Esophagus squamous epithelium (tissue), 5 donors: ENCODE results near the gene SLC9A2. TPM values are rescaled to one million over a fixed set of nuclear protein-coding genes. Genes with fewer than 3 reads are reported as not detected.

Source experiments
- DNase-seq: peaks from one replicate; lab custom pipeline; 2025; lab: John Stamatoyannopoulos, UW
- H3K27ac ChIP-seq, 4 donors: fragments of 200-600 bp; sonication (generic); one replicate each; pipeline ENCODE4 v1.5.1; 2016 to 2019; ENCODE audit warnings: mild to moderate bottlenecking in 1 of 4
- H3K27me3 ChIP-seq, 4 donors: fragments of 200-600 bp; sonication (generic); 1 replicate in 3 of 4; 2 replicates in 1 of 4; pipeline versions ENCODE4 v1.5.1 to v1.6.0; 2017 to 2021; ENCODE audit warnings: antibody characterized with exemption in 1 of 4
- H3K36me3 ChIP-seq, 3 donors: fragments of 200-600 bp; sonication (generic); one replicate each; pipeline ENCODE4 v1.5.1; 2016 to 2019
- H3K4me1 ChIP-seq, 3 donors: fragments of 200-600 bp; sonication (generic); one replicate each; pipeline ENCODE4 v1.5.1; 2017 to 2019
- H3K4me3 ChIP-seq, 4 donors: fragments of 200-600 bp; sonication (generic); 1 replicate in 3 of 4; 2 replicates in 1 of 4; pipeline ENCODE4 v1.5.1; 2016 to 2019; ENCODE audit warnings: mild to moderate bottlenecking in 2 of 4, moderate library complexity in 1 of 4
- H3K9me3 ChIP-seq, 3 donors: fragments of 200-600 bp; sonication (generic); one replicate each; pipeline ENCODE4 v1.5.1; 2016 to 2019
- POLR2A ChIP-seq, 4 donors: fragments of 450-650 bp; IDR thresholded peaks; one replicate each; pipeline ENCODE4 v1.6.1; 2017; ENCODE audit warnings: antibody characterized with exemption in 4 of 4, mild to moderate bottlenecking in 4 of 4, moderate library complexity in 3 of 4
- WGBS, 2 donors: methylation state at CpG; one replicate each; pipeline ENCODE4 v1.1.5; 2018; 5-methylcytosine and 5-hydroxymethylcytosine counted together
- intact Hi-C: fragments of 100-400 bp; cut with DNase I; formaldehyde crosslinking; loops from one replicate; pipeline ENCODE4 v1.15.0; 2022
- total RNA-seq, 4 donors: library from RNA; depleted of rRNA; stranded (reverse); fragments of >200 nt; gene quantifications; one replicate each; pipeline ENCODE4 v1.1.0, GENCODE V29; 2016
- TF ChIP-seq, protein P1 (sequence below), 6 experiments: fragments of 450-650 bp in 4 of 6; fragments of 200-600 bp in 2 of 6; sonication (generic) in 2 of 6; IDR thresholded peaks; one replicate each; pipeline ENCODE4 v1.5.1; 2016 to 2019; ENCODE audit warnings: antibody characterized with exemption in 6 of 6, mild to moderate bottlenecking in 4 of 6, moderate library complexity in 4 of 6
- donor health status: DM: yes; HTN: yes; CAD: no.

The SLC9A2 gene
- total RNA-seq, 4 donors from 2014 or later: 0.47 TPM; not detected in 3

DNA sequence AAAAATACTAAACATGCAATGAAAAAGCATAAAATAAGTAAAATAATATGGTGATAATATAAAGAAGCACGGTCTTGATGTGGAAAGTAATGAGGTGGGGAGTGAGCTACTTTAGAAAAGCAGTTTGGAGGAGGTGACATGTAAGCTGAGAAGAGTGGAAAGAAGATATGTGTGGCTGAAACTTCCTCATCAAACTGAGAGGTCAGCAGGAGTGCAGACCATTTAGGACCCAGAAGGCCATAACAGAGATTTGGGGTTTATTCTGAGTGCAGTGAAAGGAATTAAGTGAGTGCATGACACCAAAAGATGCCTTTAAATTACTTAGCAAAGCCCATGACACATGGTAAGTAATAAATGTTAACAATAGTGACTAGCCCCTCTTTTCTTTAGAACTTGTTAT, 118.1 kb downstream of the SLC9A2 start:
- WGBS, 2 donors: 67 to 81% methylated on average over 1 of the region's 1 CpG

DNA sequence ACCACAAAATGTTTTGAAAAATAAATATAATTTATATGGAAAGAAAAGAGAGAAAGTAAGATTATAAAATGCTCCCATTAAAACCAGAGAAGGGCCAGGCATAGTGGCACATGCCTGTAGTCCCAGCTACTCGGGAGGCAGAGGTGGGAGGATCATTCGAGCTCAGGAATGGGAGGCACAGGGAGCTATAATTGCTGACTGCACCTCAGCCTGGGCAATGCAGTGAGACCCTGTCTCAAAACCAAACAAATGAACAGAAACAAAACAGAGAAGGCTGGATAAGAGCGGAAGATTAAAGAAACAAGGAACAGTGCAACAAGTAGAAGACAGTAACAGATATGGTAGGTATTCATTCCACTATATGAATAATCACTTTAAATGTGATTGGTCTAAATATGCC, 123.9 kb downstream of the SLC9A2 start:
- Histone ChIP-seq H3K27me3 (no peaks in the 10 kb centered on the region), H3K4me1 (no peaks in the 10 kb centered on the region), H3K36me3 (no peaks in the 10 kb centered on the region), H3K9me3 (no peaks in the 10 kb centered on the region), H3K4me3 (no peak overlapping the region), H3K27ac (no peak overlapping the region)
- TF ChIP-seq, protein P1, sequence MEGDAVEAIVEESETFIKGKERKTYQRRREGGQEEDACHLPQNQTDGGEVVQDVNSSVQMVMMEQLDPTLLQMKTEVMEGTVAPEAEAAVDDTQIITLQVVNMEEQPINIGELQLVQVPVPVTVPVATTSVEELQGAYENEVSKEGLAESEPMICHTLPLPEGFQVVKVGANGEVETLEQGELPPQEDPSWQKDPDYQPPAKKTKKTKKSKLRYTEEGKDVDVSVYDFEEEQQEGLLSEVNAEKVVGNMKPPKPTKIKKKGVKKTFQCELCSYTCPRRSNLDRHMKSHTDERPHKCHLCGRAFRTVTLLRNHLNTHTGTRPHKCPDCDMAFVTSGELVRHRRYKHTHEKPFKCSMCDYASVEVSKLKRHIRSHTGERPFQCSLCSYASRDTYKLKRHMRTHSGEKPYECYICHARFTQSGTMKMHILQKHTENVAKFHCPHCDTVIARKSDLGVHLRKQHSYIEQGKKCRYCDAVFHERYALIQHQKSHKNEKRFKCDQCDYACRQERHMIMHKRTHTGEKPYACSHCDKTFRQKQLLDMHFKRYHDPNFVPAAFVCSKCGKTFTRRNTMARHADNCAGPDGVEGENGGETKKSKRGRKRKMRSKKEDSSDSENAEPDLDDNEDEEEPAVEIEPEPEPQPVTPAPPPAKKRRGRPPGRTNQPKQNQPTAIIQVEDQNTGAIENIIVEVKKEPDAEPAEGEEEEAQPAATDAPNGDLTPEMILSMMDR (IDR thresholded peaks at IDR 0.05): no peak
- no peak for TF ChIP-seq POLR2A (IDR thresholded peaks at IDR 0.05)
- DNase-seq: no peak
- 84 to 93% methylated on average over 3 of the region's 3 CpGs for WGBS, 2 donors
- intact Hi-C loops: no loop called here

More for the DNA sequence above, 118.1 kb downstream of the SLC9A2 start:
- Histone ChIP-seq H3K27ac (peak overlapping the region in 1 of 4 donors; percentile 89), H3K36me3 (no peaks in the 10 kb centered on the region), H3K4me3 (peak overlapping the region in 3 of 4 donors; percentile 85 to 99 (median 87)), H3K4me1 (peaks cover 0 to 27% (median 13%) of the 10 kb centered on the region in 3 donors), H3K27me3 (no peaks in the 10 kb centered on the region), H3K9me3 (no peaks in the 10 kb centered on the region)
- DNase-seq: no peak
- intact Hi-C loops: no loop called here
- TF ChIP-seq, protein P1 (IDR thresholded peaks at IDR 0.05): no peak
- TF ChIP-seq POLR2A (IDR thresholded peaks at IDR 0.05): no peak

DNA sequence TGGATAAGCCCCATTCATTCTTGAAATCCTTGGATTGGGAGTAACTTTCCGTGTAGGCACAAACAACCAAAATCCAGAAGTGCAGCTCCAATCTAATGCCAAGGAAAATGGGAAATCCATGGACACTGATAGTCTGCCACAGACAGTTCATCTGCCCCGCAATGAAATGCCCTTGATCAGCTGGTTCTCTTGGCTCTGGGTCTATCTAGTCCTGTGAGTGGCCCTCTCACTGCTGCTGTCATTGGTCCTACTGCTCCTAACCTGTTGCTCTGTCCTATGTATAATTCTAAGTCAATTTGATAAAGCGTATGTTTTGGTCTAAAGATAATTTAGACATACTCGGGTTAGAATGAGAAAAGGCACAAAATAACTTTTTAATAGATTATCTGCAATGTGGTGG, 128.8 kb downstream of the SLC9A2 start:
- Histone ChIP-seq H3K27ac (no peak overlapping the region), H3K36me3 (no peaks in the 10 kb centered on the region), H3K27me3 (no peaks in the 10 kb centered on the region), H3K4me1 (no peaks in the 10 kb centered on the region), H3K4me3 (no peak overlapping the region), H3K9me3 (no peaks in the 10 kb centered on the region)
- intact Hi-C loops: no loop called here
- 85 to 94% methylated on average over 4 of the region's 4 CpGs for WGBS, 2 donors
- TF ChIP-seq POLR2A (IDR thresholded peaks at IDR 0.05): no peak
- TF ChIP-seq, protein P1 (IDR thresholded peaks at IDR 0.05): no peak
- DNase-seq: no peak

DNA sequence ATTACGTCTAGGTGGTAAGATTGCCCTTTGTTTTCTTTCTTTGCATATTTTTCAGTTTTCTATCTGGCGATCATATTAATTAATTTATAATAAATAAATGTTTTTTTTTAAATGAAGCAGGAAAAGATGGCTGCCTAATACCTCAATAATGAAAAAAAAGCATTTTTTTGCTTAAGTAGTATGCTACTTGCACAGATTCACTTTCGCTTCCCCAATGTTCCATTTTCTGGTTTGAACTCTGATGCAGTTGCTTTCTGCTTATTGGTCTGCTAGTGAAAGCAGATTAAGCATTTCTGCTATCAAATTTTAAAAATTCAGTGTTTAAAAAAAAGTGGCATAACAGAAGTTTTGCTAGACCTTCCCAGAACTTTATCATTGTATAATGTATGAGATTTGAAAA, 130.6 kb downstream of the SLC9A2 start:
- Histone ChIP-seq H3K9me3 (no peaks in the 10 kb centered on the region), H3K4me1 (no peaks in the 10 kb centered on the region), H3K27me3 (no peaks in the 10 kb centered on the region), H3K27ac (no peak overlapping the region), H3K36me3 (no peaks in the 10 kb centered on the region), H3K4me3 (no peak overlapping the region)
- TF ChIP-seq POLR2A (IDR thresholded peaks at IDR 0.05): no peak
- TF ChIP-seq, protein P1 (IDR thresholded peaks at IDR 0.05): no peak
- intact Hi-C loops: loop anchor here (10.0 kb wide), 1 partner anchor 65 kb away; no protein-coding TSS in a partner anchor
- no peak for DNase-seq
- 79 to 81% methylated on average over 3 of the region's 3 CpGs for WGBS, 2 donors

DNA sequence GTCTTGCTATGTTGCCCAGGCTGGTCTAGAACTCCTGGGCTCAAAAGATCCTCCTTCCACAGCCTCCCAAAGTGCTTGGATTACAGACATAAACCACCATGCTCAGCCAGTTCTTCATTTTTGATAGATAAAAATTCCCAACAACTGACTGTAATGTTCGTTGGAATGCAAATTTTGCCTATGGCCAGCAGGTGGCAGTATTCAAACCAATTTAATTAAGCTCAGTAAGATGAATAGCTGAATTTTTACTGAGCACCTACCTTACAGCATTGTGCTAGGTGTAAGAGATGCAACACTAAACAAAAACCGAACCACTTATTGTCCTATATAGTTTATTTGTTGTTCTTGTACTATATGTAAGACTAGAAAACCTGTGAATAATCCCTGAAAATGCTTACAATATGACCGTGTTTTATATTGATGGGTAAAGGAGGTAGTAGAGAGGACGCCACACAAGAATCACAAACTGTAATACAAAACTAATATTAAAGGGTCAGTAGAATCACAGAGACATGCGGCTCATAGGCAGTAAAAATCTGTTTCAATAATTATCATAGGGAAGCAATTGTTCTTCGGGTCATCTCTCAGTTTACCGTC, 134.3 kb downstream of the SLC9A2 start:
- no peak for TF ChIP-seq POLR2A (IDR thresholded peaks at IDR 0.05)
- TF ChIP-seq, protein P1 (IDR thresholded peaks at IDR 0.05): peak; percentile 52 to 80 (median 70)
- intact Hi-C loops: loop anchor here (10.0 kb wide), 1 partner anchor 61 kb away; no protein-coding TSS in a partner anchor
- Histone ChIP-seq H3K36me3 (no peaks in the 10 kb centered on the region), H3K9me3 (no peaks in the 10 kb centered on the region), H3K27me3 (no peaks in the 10 kb centered on the region), H3K4me1 (no peaks in the 10 kb centered on the region), H3K4me3 (no peak overlapping the region), H3K27ac (no peak overlapping the region)
- 72 to 74% methylated on average over 7 of the region's 7 CpGs for WGBS, 2 donors
- DNase-seq: no peak
